GM20431 (cell line): Measurements from ENCODE around the gene BLM.

Experiments used
- in situ Hi-C: fragments of 300-500 bp; cut with MseI, MboI; formaldehyde crosslinking; loops from one replicate; pipeline ENCODE4 v1.15.0; 2020; ENCODE audit warnings: low sequenced_read_pairs; ENCODE audit not compliant: unreplicated experiment

Gene BLM

DNA sequence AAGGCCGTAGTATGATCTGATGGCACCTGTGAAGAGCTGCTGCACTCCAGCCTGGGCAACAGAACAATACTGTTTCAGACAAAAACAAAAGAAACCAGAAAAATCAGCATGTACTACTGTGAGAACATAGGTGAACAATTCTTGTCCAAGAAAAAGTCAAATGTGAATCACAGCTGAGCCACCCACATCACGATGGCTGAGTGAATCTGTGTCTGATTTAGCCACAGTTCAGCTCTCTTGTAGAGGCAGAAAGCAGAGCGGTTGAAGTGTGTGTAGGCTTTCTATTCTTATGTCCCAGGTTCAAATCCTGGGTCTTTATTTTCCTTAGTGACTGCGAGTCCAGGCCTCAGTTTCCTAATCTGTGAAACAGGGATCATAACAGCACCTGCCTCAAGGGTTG is 146.8 kb downstream of the BLM start:
- in situ Hi-C loops = no loop called here

DNA sequence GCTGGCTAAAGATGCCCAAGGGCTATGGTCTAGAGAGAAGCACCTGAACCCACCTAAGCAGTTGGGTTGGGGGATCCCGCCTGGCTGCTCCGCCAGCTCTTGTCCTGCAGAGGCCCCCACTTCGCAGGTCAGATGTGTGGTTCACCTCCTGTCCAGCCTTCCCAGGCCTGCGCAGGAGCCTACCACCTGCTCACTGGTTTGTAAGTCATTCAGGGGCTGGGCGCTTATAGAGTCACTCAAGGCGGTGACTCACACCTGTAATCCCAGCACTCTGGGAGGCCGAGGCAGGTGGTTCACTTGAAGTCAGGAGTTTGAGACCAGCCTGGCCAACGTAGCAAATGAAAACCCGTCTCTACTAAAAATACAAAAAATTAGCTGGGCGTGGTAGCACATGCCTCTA is 147.4 kb downstream of the BLM start:
- in situ Hi-C loops = no loop called here

DNA sequence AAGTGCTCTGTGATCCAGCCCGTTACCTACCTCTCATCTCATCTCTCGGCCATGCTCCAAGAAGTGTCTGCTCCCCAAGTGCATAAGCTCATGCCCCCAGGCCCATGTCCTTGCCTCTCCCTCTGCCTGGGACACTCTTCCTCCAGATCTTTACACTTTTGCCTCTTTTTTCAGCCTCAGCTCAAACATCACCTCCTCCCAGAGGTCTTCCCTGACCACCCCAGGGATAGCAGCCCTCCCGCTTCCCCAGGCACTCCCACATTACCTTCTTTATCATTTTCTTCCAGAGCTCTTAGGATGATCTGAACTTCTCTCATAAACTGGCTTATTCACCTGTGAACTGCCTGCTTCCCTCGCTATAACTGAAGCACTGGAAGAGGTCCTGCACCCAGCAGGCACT is 148.6 kb downstream of the BLM start:
- in situ Hi-C loops = no loop called here
